Fibroblast of lung (primary cell): ENCODE measurements around the gene TMEM41A. TPM values are rescaled to one million over a fixed set of nuclear protein-coding genes. Genes with fewer than 3 reads are reported as not detected.

Experiments
- DNase-seq, 2 donors: peaks; one replicate each; pipeline versions ENCODE4 v3.0.0 to v3.0.0-alpha.2; 2010; ENCODE audit warnings: low read depth in 2 of 2
- H2AFZ ChIP-seq: 2 replicates; pipeline ENCODE4 v1.5.1; 2012; ENCODE audit warnings: low read length, control low read depth, inconsistent platforms
- H3K27ac ChIP-seq: 2 replicates; pipeline ENCODE4 v1.5.1; 2011; ENCODE audit warnings: low read length, control low read depth; ENCODE audit not compliant: insufficient read depth
- H3K27me3 ChIP-seq: 2 replicates; pipeline ENCODE4 v1.5.1; 2011; ENCODE audit warnings: mild to moderate bottlenecking, low read length; ENCODE audit not compliant: control insufficient read depth, insufficient read depth
- H3K36me3 ChIP-seq: 2 replicates; pipeline ENCODE4 v1.5.1; 2011; ENCODE audit warnings: low read length; ENCODE audit not compliant: control insufficient read depth, insufficient read depth
- H3K4me1 ChIP-seq: 2 replicates; pipeline ENCODE4 v1.5.1; 2011; ENCODE audit warnings: low read length; ENCODE audit not compliant: control insufficient read depth, insufficient read depth; ENCODE audit errors: extremely low read depth
- H3K4me2 ChIP-seq: 2 replicates; pipeline ENCODE4 v1.5.1; 2011; ENCODE audit warnings: low read length, control low read depth; ENCODE audit not compliant: insufficient read depth; ENCODE audit errors: extremely low read depth
- H3K4me3 ChIP-seq, 4 experiments: fragments of 200-600 bp in 1 of 4; sonication (generic) in 1 of 4; replicated peaks in 1 of 4; 2 replicates each; pipeline ENCODE4 v1.5.1; 2011 to 2016; ENCODE audit warnings: low read length in 4 of 4, low read depth in 3 of 4, mild to moderate bottlenecking in 3 of 4, control low read depth in 2 of 4, inconsistent platforms in 1 of 4, mixed read lengths in 1 of 4; ENCODE audit not compliant: insufficient read depth in 1 of 4; ENCODE audit errors: control extremely low read depth in 1 of 4
- H3K79me2 ChIP-seq: 2 replicates; pipeline ENCODE4 v1.5.1; 2012; ENCODE audit warnings: mild to moderate bottlenecking, low read length, inconsistent platforms; ENCODE audit not compliant: control insufficient read depth, insufficient read depth
- H3K9ac ChIP-seq: 2 replicates; pipeline ENCODE4 v1.5.1; 2011; ENCODE audit warnings: mild to moderate bottlenecking, low read length, control low read depth; ENCODE audit not compliant: insufficient read depth
- H3K9me3 ChIP-seq: 2 replicates; pipeline ENCODE4 v1.5.1; 2012; ENCODE audit warnings: low read depth, low read length; ENCODE audit not compliant: control insufficient read depth, insufficient read depth
- H4K20me1 ChIP-seq: 2 replicates; pipeline ENCODE4 v1.5.1; 2011; ENCODE audit warnings: low read length; ENCODE audit not compliant: control insufficient read depth, insufficient read depth; ENCODE audit errors: extremely low read depth
- CTCF ChIP-seq, 2 donors: IDR thresholded peaks in 1 of 2; conservative IDR thresholded peaks in 1 of 2; 1 replicate in 1 of 2; 2 replicates in 1 of 2; pipeline ENCODE4 v1.5.1; 2011 to 2012; ENCODE audit warnings: low read length in 2 of 2, control low read depth in 1 of 2, inconsistent platforms in 1 of 2, low read depth in 1 of 2, mild to moderate bottlenecking in 1 of 2
- EZH2 ChIP-seq: IDR thresholded peaks from 2 replicates; pipeline ENCODE4 v1.5.1; 2012; ENCODE audit warnings: low read length, control low read depth, mild to moderate bottlenecking; ENCODE audit errors: missing control alignments
- polyA plus RNA-seq, 2 donors: library from polyadenylated mRNA; depleted of rRNA in 1 of 2; stranded (reverse) in 1 of 2; unstranded in 1 of 2; fragments of >200 nt; gene quantifications; 2 replicates each; pipeline ENCODE4 v1.2.1, GENCODE V29; 2011 to 2012; ENCODE audit warnings: missing spikeins in 1 of 2
- total RNA-seq: library from RNA; depleted of rRNA; stranded (reverse); fragments of >200 nt; gene quantifications from 2 replicates; pipeline ENCODE4 v1.2.1, GENCODE V29; 2014

The TMEM41A gene
- total and polyA plus RNA-seq, 2 donors (not counting 1 experiment from before 2014, with no cell fraction given): 8.3 to 18.2 TPM

GRCh38 chr3:185444329-185444728 lies 54.5 kb downstream of the TMEM41A start:
- Histone ChIP-seq H3K27me3 (no peaks in the 10 kb centered on the region), H3K9me3 (no peaks in the 10 kb centered on the region), H3K4me1 (no peaks in the 10 kb centered on the region), H2AFZ (no peak overlapping the region), H3K36me3 (no peaks in the 10 kb centered on the region), H3K27ac (no peak overlapping the region), H3K79me2 (no peaks in the 10 kb centered on the region), H3K4me3 (no peak overlapping the region), H3K9ac (no peak overlapping the region), H3K4me2 (no peak overlapping the region), H4K20me1 (no peaks in the 10 kb centered on the region)
- TF ChIP-seq CTCF (conservative IDR thresholded peaks at IDR 0.05 in 1 of 2, IDR thresholded peaks at IDR 0.05 in 1 of 2; ENCODE audit: low read depth in 1 of 2, low read length in 2 of 2) (no peak), EZH2 (no peak)
- no peak for DNase-seq

GRCh38 chr3:185442031-185442430 lies 56.8 kb downstream of the TMEM41A start:
- H2AFZ ChIP-seq: no peak overlapping the region
- H3K4me3 ChIP-seq: no peak overlapping the region
- H3K27ac ChIP-seq: no peak overlapping the region
- no peak for TF ChIP-seq EZH2
- H3K36me3 ChIP-seq: no peaks in the 10 kb centered on the region
- no peak overlapping the region for H3K4me2 ChIP-seq
- H3K9ac ChIP-seq: no peak overlapping the region
- DNase-seq: no peak
- no peaks in the 10 kb centered on the region for H3K4me1 ChIP-seq
- no peaks in the 10 kb centered on the region for H3K9me3 ChIP-seq
- H4K20me1 ChIP-seq: no peaks in the 10 kb centered on the region
- H3K27me3 ChIP-seq: no peaks in the 10 kb centered on the region
- no peaks in the 10 kb centered on the region for H3K79me2 ChIP-seq

GRCh38 chr3:185439745-185440466 lies 58.9 kb downstream of the TMEM41A start:
- no peak overlapping the region for H3K4me3 ChIP-seq
- H3K27me3 ChIP-seq: no peaks in the 10 kb centered on the region
- H4K20me1 ChIP-seq: no peaks in the 10 kb centered on the region
- no peak overlapping the region for H2AFZ ChIP-seq
- no peaks in the 10 kb centered on the region for H3K9me3 ChIP-seq
- DNase-seq: no peak
- TF ChIP-seq EZH2 (no peak), CTCF (conservative IDR thresholded peaks at IDR 0.05 in 1 of 2, IDR thresholded peaks at IDR 0.05 in 1 of 2; ENCODE audit: low read depth in 1 of 2, low read length in 2 of 2) (no peak)
- H3K9ac ChIP-seq: no peak overlapping the region
- H3K27ac ChIP-seq: no peak overlapping the region
- H3K4me2 ChIP-seq: no peak overlapping the region
- H3K4me1 ChIP-seq: no peaks in the 10 kb centered on the region
- no peaks in the 10 kb centered on the region for H3K79me2 ChIP-seq
- H3K36me3 ChIP-seq: no peaks in the 10 kb centered on the region

Other genes with a start within 250 kb of the TMEM41A start
- 4.1 and 6.8 TPM in 2 replicates for gene EHHADH, start 245.0 kb downstream of the TMEM41A start, total RNA-seq
- 3.9 and 6.0 TPM in 2 replicates for gene EHHADH, start 245.0 kb downstream of the TMEM41A start, polyA plus RNA-seq
- gene MAP3K13, start 135.9 kb downstream of the TMEM41A start, total RNA-seq: 13.4 and 15.0 TPM in 2 replicates
- 22.3 and 28.2 TPM in 2 replicates for gene MAP3K13, start 135.9 kb downstream of the TMEM41A start, polyA plus RNA-seq
- under 0.01 TPM in 1 of 2 replicates, not detected in the other for gene LIPH, start 53.6 kb upstream of the TMEM41A start, total RNA-seq
- gene LIPH, start 53.6 kb upstream of the TMEM41A start, polyA plus RNA-seq: 0.06 and 0.32 TPM in 2 replicates
- 23.6 and 26.9 TPM in 2 replicates for gene SENP2, start 87.3 kb upstream of the TMEM41A start, total RNA-seq
- gene SENP2, start 87.3 kb upstream of the TMEM41A start, polyA plus RNA-seq: 17.7 and 19.6 TPM in 2 replicates